22Rv1 (cell line): ENCODE measurements around the gene ANXA2.

Source experiments
- ZFX ChIP-seq: fragments of 450-650 bp; IDR thresholded peaks from 2 replicates; pipeline ENCODE4 v1.6.1; 2017; ENCODE audit warnings: antibody characterized with exemption, borderline replicate concordance
- TF ChIP-seq, protein P1 (sequence below): fragments of 450-650 bp; IDR thresholded peaks from 2 replicates; pipeline ENCODE4 v1.5.1; 2017; ENCODE audit warnings: mild to moderate bottlenecking

DNA sequence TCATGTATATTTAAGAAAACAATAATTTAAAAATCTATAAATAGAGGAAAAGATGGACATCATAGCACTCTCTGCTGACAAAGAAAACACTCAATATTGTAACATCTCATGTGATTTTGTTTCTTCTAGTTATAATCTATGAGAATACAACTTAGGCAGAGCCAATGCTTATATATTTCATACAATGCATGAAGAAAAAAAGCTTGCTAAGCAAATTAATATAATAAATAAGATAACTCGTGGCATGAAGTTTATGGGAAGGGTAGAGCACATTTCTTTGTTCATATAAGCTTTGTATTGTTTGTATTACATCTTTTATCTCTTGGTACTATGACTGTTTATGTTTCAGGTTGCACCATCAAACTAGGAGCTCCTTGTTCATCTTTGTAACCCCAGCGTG lies 7.6 kb upstream of the ANXA2 start:
- TF ChIP-seq, protein P1, sequence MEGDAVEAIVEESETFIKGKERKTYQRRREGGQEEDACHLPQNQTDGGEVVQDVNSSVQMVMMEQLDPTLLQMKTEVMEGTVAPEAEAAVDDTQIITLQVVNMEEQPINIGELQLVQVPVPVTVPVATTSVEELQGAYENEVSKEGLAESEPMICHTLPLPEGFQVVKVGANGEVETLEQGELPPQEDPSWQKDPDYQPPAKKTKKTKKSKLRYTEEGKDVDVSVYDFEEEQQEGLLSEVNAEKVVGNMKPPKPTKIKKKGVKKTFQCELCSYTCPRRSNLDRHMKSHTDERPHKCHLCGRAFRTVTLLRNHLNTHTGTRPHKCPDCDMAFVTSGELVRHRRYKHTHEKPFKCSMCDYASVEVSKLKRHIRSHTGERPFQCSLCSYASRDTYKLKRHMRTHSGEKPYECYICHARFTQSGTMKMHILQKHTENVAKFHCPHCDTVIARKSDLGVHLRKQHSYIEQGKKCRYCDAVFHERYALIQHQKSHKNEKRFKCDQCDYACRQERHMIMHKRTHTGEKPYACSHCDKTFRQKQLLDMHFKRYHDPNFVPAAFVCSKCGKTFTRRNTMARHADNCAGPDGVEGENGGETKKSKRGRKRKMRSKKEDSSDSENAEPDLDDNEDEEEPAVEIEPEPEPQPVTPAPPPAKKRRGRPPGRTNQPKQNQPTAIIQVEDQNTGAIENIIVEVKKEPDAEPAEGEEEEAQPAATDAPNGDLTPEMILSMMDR = no peak
- no peak for TF ChIP-seq ZFX
